SU-DHL-6 (cell line): ENCODE measurements around the gene MAP3K20.

Experiments
- CTCF ChIP-seq: fragments of 200-600 bp; sonication (generic); IDR thresholded peaks from one replicate; pipeline ENCODE4 v1.5.1; 2017; ENCODE audit warnings: antibody characterized with exemption, mild to moderate bottlenecking, low read length, moderate library complexity; ENCODE audit not compliant: insufficient read depth, poor library complexity, severe bottlenecking
- EZH2phosphoT487 ChIP-seq: fragments of 200-600 bp; sonication (generic), shearing (Covaris generic); conservative IDR thresholded peaks from 2 replicates; pipeline ENCODE4 v1.6.1; 2018; ENCODE audit warnings: mild to moderate bottlenecking, antibody characterized with exemption, low read length, moderate library complexity, mixed read lengths

- TF ChIP-seq CTCF, result no peak
- TF ChIP-seq EZH2phosphoT487, result no peak
These were observed 142.8 kb downstream of the MAP3K20 start for GRCh38 chr2:173218326-173219056.
